GM21717 (cell line): ENCODE results near the gene PTBP3.
"Not testable (repeated sequence)": the region's sequence is repeated elsewhere in the genome, so short reads cannot be mapped to it uniquely, and the experiment has no call there.

Experiments used
- ATAC-seq: cut with Tn5 transposase; IDR thresholded peaks from one replicate; pipeline ENCODE4 v1.9.1; 2021; ENCODE audit warnings: mild to moderate bottlenecking, moderate library complexity; ENCODE audit not compliant: unreplicated experiment

Gene PTBP3

GRCh38 chr9:112323378-112323854 is 10.0 kb downstream of the PTBP3 start:
- ATAC-seq, result no peak

GRCh38 chr9:112322701-112323377 is 10.6 kb downstream of the PTBP3 start:
- ATAC-seq, result no peak

- ATAC-seq, result no peak
These were observed 17.0 kb downstream of the PTBP3 start for GRCh38 chr9:112316258-112316943.

GRCh38 chr9:112315331-112316257 is 17.8 kb downstream of the PTBP3 start:
- no peak for ATAC-seq

GRCh38 chr9:112312139-112312538 is 21.3 kb downstream of the PTBP3 start:
- no peak for ATAC-seq

GRCh38 chr9:112311497-112311896 is 21.9 kb downstream of the PTBP3 start:
- no peak for ATAC-seq

- ATAC-seq, result no peak
These were observed 22.6 kb downstream of the PTBP3 start for GRCh38 chr9:112310826-112311225.

GRCh38 chr9:112308588-112308987 is 24.8 kb downstream of the PTBP3 start:
- ATAC-seq, result no peak

- no peak for ATAC-seq
These were observed 32.0 kb downstream of the PTBP3 start for GRCh38 chr9:112301420-112301819.

- no peak for ATAC-seq
These were observed 33.9 kb downstream of the PTBP3 start for GRCh38 chr9:112299514-112299913.

- ATAC-seq, result no peak
These were observed 36.5 kb downstream of the PTBP3 start for GRCh38 chr9:112296929-112297328.

GRCh38 chr9:112295174-112295573 is 38.2 kb downstream of the PTBP3 start:
- ATAC-seq, result no peak

- no peak for ATAC-seq
These were observed 45.4 kb downstream of the PTBP3 start for GRCh38 chr9:112288029-112288428.

- ATAC-seq, result no peak
These were observed 46.5 kb downstream of the PTBP3 start for GRCh38 chr9:112286926-112287325.

GRCh38 chr9:112285056-112285455 is 48.4 kb downstream of the PTBP3 start:
- ATAC-seq, result no peak

GRCh38 chr9:112283582-112284253 is 49.7 kb downstream of the PTBP3 start:
- ATAC-seq, result no peak

- ATAC-seq, result not testable (repeated sequence)
These were observed 50.6 kb downstream of the PTBP3 start for GRCh38 chr9:112282841-112283240.

GRCh38 chr9:112280904-112281303 is 52.5 kb downstream of the PTBP3 start:
- no peak for ATAC-seq

- ATAC-seq, result no peak
These were observed 53.9 kb downstream of the PTBP3 start for GRCh38 chr9:112279501-112279900.

GRCh38 chr9:112278152-112278551 is 55.3 kb downstream of the PTBP3 start:
- no peak for ATAC-seq

- no peak for ATAC-seq
These were observed 58.8 kb downstream of the PTBP3 start for GRCh38 chr9:112274600-112274999.
